Endodermal cell (in vitro differentiated cells): ENCODE results near the gene HAUS7. TPM values are rescaled to one million over a fixed set of nuclear protein-coding genes. Genes with fewer than 3 reads are reported as not detected.

Source experiments
- DNase-seq: peaks from one replicate; pipeline ENCODE4 v3.0.0-alpha.2; 2017
- H3K27ac ChIP-seq: 2 replicates; pipeline ENCODE4 v1.5.1; 2013; ENCODE audit warnings: mild to moderate bottlenecking, low read depth, low read length, moderate library complexity
- H3K27me3 ChIP-seq: 2 replicates; pipeline ENCODE4 v1.6.1; 2013; ENCODE audit warnings: mild to moderate bottlenecking, low read length, moderate library complexity; ENCODE audit not compliant: insufficient read depth, control insufficient read depth, poor library complexity, severe bottlenecking
- H3K36me3 ChIP-seq: 2 replicates; pipeline ENCODE4 v1.7.0; 2013; ENCODE audit warnings: mild to moderate bottlenecking, low read length, moderate library complexity; ENCODE audit not compliant: control insufficient read depth, insufficient read depth
- H3K4me1 ChIP-seq: one replicate; pipeline ENCODE4 v1.7.0; 2013; ENCODE audit warnings: low read length; ENCODE audit not compliant: control insufficient read depth, insufficient read depth
- H3K4me3 ChIP-seq: 2 replicates; pipeline ENCODE4 v1.5.1; 2013; ENCODE audit warnings: mild to moderate bottlenecking, low read length, moderate library complexity
- H3K9ac ChIP-seq: 2 replicates; pipeline ENCODE4 v1.6.1; 2013; ENCODE audit warnings: mild to moderate bottlenecking, low read length, moderate library complexity; ENCODE audit not compliant: poor library complexity, severe bottlenecking; ENCODE audit errors: extremely low read depth
- H3K9me3 ChIP-seq: 2 replicates; pipeline ENCODE4 v1.6.1; 2013; ENCODE audit warnings: mild to moderate bottlenecking, low read length, moderate library complexity; ENCODE audit not compliant: control insufficient read depth
- H3K27ac Mint-ChIP-seq: 2 replicates; pipeline ENCODE4 v1.8.0; 2020; ENCODE audit warnings: mixed read lengths
- H3K27me3 Mint-ChIP-seq: 2 replicates; pipeline ENCODE4 v1.8.0; 2021; ENCODE audit warnings: mild to moderate bottlenecking, mixed read lengths; ENCODE audit not compliant: insufficient read depth
- H3K36me3 Mint-ChIP-seq: 2 replicates; pipeline ENCODE4 v1.8.0; 2020; ENCODE audit warnings: low read depth, mixed read lengths
- H3K4me1 Mint-ChIP-seq: 2 replicates; pipeline ENCODE4 v1.8.0; 2020; ENCODE audit warnings: mixed read lengths
- H3K4me3 Mint-ChIP-seq: 2 replicates; pipeline ENCODE4 v1.8.0; 2020; ENCODE audit warnings: mild to moderate bottlenecking, moderate library complexity, mixed read lengths
- H3K9me3 Mint-ChIP-seq: 2 replicates; pipeline ENCODE4 v1.8.0; 2020; ENCODE audit warnings: mild to moderate bottlenecking, mixed read lengths
- CTCF ChIP-seq: fragments of 200-600 bp; sonication (generic); conservative IDR thresholded peaks from 2 replicates; pipeline ENCODE4 v1.5.0; 2021; ENCODE audit warnings: antibody characterized with exemption, mild to moderate bottlenecking
- WGBS, 2 experiments: methylation state at CpG; one replicate each; pipeline versions ENCODE4 v1.1.5 to v1.1.7; 2013; ENCODE audit warnings: missing lambda C conversion rate in 2 of 2, mixed read lengths in 1 of 2; ENCODE audit not compliant: insufficient coverage in 1 of 2, insufficient read length in 1 of 2; 5-methylcytosine and 5-hydroxymethylcytosine counted together
- total RNA-seq, 2 donors: library from RNA; stranded (reverse); fragmentation: NEBNext Ultra II Directional in 1 of 2; extraction: Animal tissue kit (Norgen Biotek cat#: 25700) in 1 of 2; gene quantifications; 2 replicates in 1 of 2; 3 replicates in 1 of 2; pipeline ENCODE4 v1.2.1, GENCODE V29; 2021

Gene HAUS7
- total RNA-seq, 2 donors from 2014 or later = 28.7 to 30.9 TPM

GRCh38 chrX:153476666-153477363, 6.4 kb upstream of the HAUS7 start:
- DNase-seq = no peak
- H3K27ac Mint-ChIP-seq = no peak overlapping the region
- 83% methylated on average over 13 of the region's 16 CpGs; no CpG with 5 or more reads in 1 of the 2 experiments for WGBS, 2 experiments
- H3K9me3 ChIP-seq = no peaks in the 10 kb centered on the region
- no peak overlapping the region for H3K9ac ChIP-seq
- no peak overlapping the region for H3K4me3 ChIP-seq
- H3K27me3 ChIP-seq = peaks cover 9% of the 10 kb centered on the region
- H3K27me3 Mint-ChIP-seq = peaks cover 19% of the 10 kb centered on the region
- H3K4me3 Mint-ChIP-seq = no peak overlapping the region
- no peaks in the 10 kb centered on the region for H3K36me3 ChIP-seq
- H3K9me3 Mint-ChIP-seq = peaks cover 36% of the 10 kb centered on the region
- no peaks in the 10 kb centered on the region for H3K4me1 ChIP-seq
- H3K27ac ChIP-seq = no peak overlapping the region
- no peaks in the 10 kb centered on the region for H3K36me3 Mint-ChIP-seq
- H3K4me1 Mint-ChIP-seq = peaks cover 2% of the 10 kb centered on the region
- no peak for TF ChIP-seq CTCF

GRCh38 chrX:153475751-153476281, 5.4 kb upstream of the HAUS7 start:
- Histone ChIP-seq H3K9me3 (no peaks in the 10 kb centered on the region), H3K36me3 (no peaks in the 10 kb centered on the region), H3K9ac (no peak overlapping the region), H3K4me1 (no peaks in the 10 kb centered on the region), H3K27ac (no peak overlapping the region), H3K4me3 (no peak overlapping the region), H3K27me3 (peaks cover 9% of the 10 kb centered on the region)
- Mint-ChIP-seq H3K36me3 (no peaks in the 10 kb centered on the region), H3K27me3 (peaks cover 19% of the 10 kb centered on the region), H3K4me1 (peaks cover 2% of the 10 kb centered on the region), H3K9me3 (peaks cover 44% of the 10 kb centered on the region), H3K4me3 (no peak overlapping the region), H3K27ac (no peak overlapping the region)
- TF ChIP-seq CTCF = no peak
- no peak for DNase-seq
- WGBS, 2 experiments = 89% methylated on average over 11 of the region's 11 CpGs; no CpG with 5 or more reads in 1 of the 2 experiments

- Mint-ChIP-seq H3K4me3 (no peak overlapping the region), H3K27me3 (peaks cover 19% of the 10 kb centered on the region), H3K27ac (no peak overlapping the region), H3K36me3 (no peaks in the 10 kb centered on the region), H3K4me1 (peaks cover 2% of the 10 kb centered on the region), H3K9me3 (peaks cover 44% of the 10 kb centered on the region)
- no peaks in the 10 kb centered on the region for H3K4me1 ChIP-seq
- no peak for DNase-seq
- 94% methylated on average over 7 of the region's 7 CpGs; no CpG with 5 or more reads in 1 of the 2 experiments for WGBS, 2 experiments
- no peaks in the 10 kb centered on the region for H3K9me3 ChIP-seq
- no peak overlapping the region for H3K27ac ChIP-seq
- H3K9ac ChIP-seq = no peak overlapping the region
- H3K4me3 ChIP-seq = no peak overlapping the region
- peaks cover 9% of the 10 kb centered on the region for H3K27me3 ChIP-seq
- no peak for TF ChIP-seq CTCF
- no peaks in the 10 kb centered on the region for H3K36me3 ChIP-seq
Measured at GRCh38 chrX:153475271-153475670, 4.9 kb upstream of the HAUS7 start.
